Measurements from ENCODE around the gene NDST3.

Gene NDST3

GRCh38 chr4:118077767-118078105 lies 43.5 kb downstream of the NDST3 start:
- DNase-seq (ENCODE audit: low read depth in 4 of 4, low spot score in 1 of 4) = no peak

DNA sequence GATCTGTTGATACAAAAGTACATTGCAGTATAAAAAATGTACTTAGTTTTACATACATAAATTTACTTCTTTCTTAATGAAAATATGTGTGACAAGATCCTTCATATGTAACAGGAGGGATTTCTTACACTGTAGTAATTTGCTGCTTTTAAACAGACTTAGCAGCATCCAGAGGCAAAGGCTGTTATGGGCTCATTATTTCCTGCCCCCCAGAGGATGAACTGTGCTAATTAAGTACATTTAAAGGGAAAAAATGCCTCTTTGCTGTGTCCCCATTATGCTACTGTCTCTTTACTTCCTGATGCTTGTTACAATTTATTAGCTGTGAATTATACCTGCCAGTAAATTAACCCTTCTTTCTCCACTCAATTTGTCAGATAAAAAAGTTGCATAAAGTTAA lies 47.1 kb downstream of the NDST3 start:
- DNase-seq (ENCODE audit: low read depth in 4 of 4, low spot score in 1 of 4) = no peak

- DNase-seq (ENCODE audit: low read depth in 4 of 4, low spot score in 1 of 4) = no peak
Measured at GRCh38 chr4:118082182-118082581, 47.9 kb downstream of the NDST3 start.

GRCh38 chr4:118085700-118086099 lies 51.4 kb downstream of the NDST3 start:
- no peak for DNase-seq (ENCODE audit: low read depth in 4 of 4, low spot score in 1 of 4)

- DNase-seq (ENCODE audit: low read depth in 4 of 4, low spot score in 1 of 4) = peak in 1 of 4 experiments; percentile 7
Measured at GRCh38 chr4:118086344-118086743, 52.1 kb downstream of the NDST3 start.

GRCh38 chr4:118087366-118087765 lies 53.1 kb downstream of the NDST3 start:
- no peak for DNase-seq (ENCODE audit: low read depth in 4 of 4, low spot score in 1 of 4)

DNA sequence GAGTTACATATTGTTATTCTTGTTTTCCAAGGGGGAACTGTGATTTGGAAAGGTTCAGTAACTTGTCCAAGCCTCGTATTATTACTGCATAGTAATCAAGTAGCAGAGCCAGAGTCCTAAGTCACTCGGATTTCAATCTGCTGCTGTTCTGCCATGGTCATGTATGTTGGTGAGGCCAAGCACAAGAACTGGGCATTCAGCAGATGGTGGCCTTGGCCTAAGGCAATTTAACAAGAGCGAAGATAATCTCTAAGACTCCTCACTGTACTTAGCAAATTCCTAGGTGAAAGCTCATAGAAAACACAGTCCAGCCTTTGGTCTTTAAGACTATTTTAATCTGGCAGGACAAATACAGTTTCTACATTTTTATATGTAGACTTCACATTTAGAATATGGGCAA lies 64.8 kb downstream of the NDST3 start:
- no peak for DNase-seq (ENCODE audit: low read depth in 4 of 4, low spot score in 1 of 4)

GRCh38 chr4:118102195-118102594 lies 67.9 kb downstream of the NDST3 start:
- no peak for DNase-seq (ENCODE audit: low read depth in 4 of 4, low spot score in 1 of 4)

- no peak for DNase-seq (ENCODE audit: low read depth in 4 of 4, low spot score in 1 of 4)
Measured at GRCh38 chr4:118112117-118113046, 78.1 kb downstream of the NDST3 start.

- no peak for DNase-seq (ENCODE audit: low read depth in 4 of 4, low spot score in 1 of 4)
Measured at GRCh38 chr4:118113220-118113619, 78.9 kb downstream of the NDST3 start.

GRCh38 chr4:118114720-118115119 lies 80.4 kb downstream of the NDST3 start:
- no peak for DNase-seq (ENCODE audit: low read depth in 4 of 4, low spot score in 1 of 4)

- DNase-seq (ENCODE audit: low read depth in 4 of 4, low spot score in 1 of 4) = no peak
Measured at GRCh38 chr4:118120120-118120760, 86.0 kb downstream of the NDST3 start.

- DNase-seq (ENCODE audit: low read depth in 4 of 4, low spot score in 1 of 4) = no peak
Measured at GRCh38 chr4:118124997-118125396, 90.7 kb downstream of the NDST3 start.

GRCh38 chr4:118139241-118139640 lies 105.0 kb downstream of the NDST3 start:
- DNase-seq (ENCODE audit: low read depth in 4 of 4, low spot score in 1 of 4) = no peak

DNA sequence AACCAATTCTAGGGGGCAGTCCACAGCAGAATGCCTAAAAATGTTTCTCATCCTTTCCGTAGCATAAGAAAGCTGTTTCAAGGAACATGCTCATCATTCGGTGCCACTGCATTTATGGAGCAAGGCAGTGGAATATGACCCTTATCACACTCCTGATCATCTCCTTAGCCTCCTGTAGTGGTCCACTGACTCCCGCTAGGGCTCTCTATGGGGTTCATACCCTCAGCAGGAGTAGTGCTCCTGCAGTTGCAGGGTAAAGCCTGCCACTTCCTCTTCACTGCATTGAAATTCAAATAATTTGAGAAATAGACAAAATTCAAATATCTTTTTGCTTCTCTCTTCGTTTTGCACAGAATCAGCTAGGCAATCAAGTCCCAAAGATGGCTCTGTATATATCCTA lies 107.0 kb downstream of the NDST3 start:
- no peak for DNase-seq (ENCODE audit: low read depth in 4 of 4, low spot score in 1 of 4)

GRCh38 chr4:118154649-118155048 lies 120.4 kb downstream of the NDST3 start:
- DNase-seq (ENCODE audit: low read depth in 4 of 4, low spot score in 1 of 4) = no peak

DNA sequence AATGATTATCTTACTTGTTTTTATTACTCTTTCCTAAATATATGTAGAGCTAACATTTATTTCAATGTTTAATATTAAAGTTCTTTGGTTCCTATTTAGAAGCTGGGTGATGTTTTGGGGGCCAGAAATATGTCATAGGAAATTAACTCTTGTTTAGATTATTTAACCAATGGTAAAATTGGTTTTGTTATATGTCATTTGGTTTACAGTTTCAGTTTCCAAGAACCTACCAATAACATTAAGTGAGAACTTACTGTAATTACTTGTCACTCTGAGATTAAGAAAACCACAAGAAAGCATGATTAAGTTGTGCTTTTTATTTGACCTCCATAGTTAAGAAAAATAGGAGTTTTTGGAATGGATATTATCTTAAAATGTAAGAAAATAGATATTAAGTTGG lies 121.2 kb downstream of the NDST3 start:
- DNase-seq (ENCODE audit: low read depth in 4 of 4, low spot score in 1 of 4) = no peak

DNA sequence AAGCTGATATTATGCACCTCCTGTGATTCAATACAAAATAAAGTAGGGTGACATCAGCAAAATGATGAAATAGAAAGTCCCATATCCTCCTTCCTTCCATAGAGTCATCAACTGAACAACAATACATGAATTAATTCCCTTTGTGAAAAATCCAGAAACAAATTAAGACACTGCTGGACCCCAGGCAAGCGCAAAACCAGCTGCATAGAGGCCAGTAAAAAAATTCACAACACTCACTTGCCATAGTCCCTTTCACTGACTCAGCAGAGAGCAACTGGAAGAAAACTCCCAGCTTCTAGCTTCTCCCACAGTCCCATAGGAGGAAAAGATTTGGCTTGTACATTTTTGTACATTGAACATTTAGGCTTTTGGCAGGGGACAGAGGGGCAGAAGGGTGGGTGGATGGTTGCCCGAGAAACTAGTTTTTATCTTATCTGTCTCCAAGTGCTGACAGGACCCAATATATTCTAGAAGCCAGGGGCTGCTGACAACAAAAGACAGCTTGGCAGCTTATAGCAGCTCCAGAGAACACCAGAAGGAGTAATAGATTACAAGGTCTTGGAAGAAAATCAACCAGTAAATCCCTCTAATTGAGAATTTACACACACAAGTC lies 124.6 kb downstream of the NDST3 start:
- DNase-seq (ENCODE audit: low read depth in 4 of 4, low spot score in 1 of 4) = no peak

GRCh38 chr4:118167306-118167705 lies 133.0 kb downstream of the NDST3 start:
- no peak for DNase-seq (ENCODE audit: low read depth in 4 of 4, low spot score in 1 of 4)

DNA sequence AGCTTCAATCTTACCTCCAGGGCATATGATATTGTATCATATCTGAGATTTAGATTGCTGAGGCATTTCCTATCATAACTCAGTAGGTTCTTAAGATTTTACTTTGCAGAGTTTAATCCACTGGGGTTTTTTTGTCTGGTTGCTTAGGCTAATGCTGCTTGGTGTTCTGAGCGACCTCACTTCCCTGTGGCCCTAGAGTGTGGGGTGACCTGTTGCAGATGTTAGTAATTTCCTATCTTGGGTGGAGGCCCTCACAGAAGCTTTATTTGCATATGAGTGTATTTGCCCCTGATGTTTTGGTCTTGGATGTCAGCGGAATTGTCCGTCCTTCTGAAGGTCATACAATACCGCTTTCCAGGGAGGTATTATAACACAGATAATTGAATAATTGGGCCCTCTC lies 137.1 kb downstream of the NDST3 start:
- DNase-seq (ENCODE audit: low read depth in 4 of 4, low spot score in 1 of 4) = no peak

- DNase-seq (ENCODE audit: low read depth in 4 of 4, low spot score in 1 of 4) = no peak
Measured at GRCh38 chr4:118173126-118173525, 138.8 kb downstream of the NDST3 start.

Measured in stimulated activated CD4-positive, alpha-beta T cell treated with anti-CD3 and anti-CD28 coated beads, Interleukin-1b, Interleukin-23, amount 100 ng/mL, for 24 hours (primary cell).